ENCODE measurements around the gene BCL2. TPM values are rescaled to one million over a fixed set of nuclear protein-coding genes. Genes with fewer than 3 reads are reported as not detected.

BCL2 gene
- total RNA-seq, 1 experiment from 2014 or later, result 2.5 TPM

DNA sequence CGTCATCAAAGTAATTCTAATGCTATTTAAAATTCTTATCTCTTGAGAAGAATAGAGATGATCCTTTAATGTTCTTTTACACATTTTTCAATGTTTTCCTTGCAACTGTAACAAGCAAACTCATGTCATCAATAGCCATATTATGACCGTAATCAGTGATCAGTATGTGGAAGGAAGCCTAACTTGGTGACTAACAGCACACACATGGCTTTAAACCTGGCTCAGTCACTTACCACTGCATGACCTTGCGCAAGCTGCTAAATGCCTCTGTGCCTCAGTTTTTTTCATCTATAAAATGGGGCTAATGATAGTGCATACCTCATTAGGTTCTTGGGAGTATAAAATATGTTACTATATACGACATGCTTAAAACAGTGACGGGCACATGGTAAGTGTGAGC, 149.7 kb downstream of the BCL2 start:
- no TSS peak for BruUV-seq (replicated peaks)
- Histone ChIP-seq H2AFZ (ENCODE audit: low read depth, low read length, poor library complexity, severe bottlenecking) (no peak overlapping the region), H3K9me2 (ENCODE audit: insufficient read depth) (0 out of 2 replicates have a peak, but pooled peaks cover 3% of the 10 kb centered on the region), H3K9ac (ENCODE audit: low read length) (no peak overlapping the region), H3K4me2 (ENCODE audit: low read length) (no peak overlapping the region), H3K27ac (ENCODE audit: low read depth, low read length) (no peak overlapping the region), H3K36me3 (ENCODE audit: control insufficient read depth in 1 of 2, insufficient read depth in 2 of 2, low read length in 2 of 2) (no peaks in the 10 kb centered on the region), H3K79me2 (ENCODE audit: insufficient read depth, low read length) (no peaks in the 10 kb centered on the region), H3K4me3 (replicated peaks in 1 of 2; ENCODE audit: low read depth in 1 of 2, low read length in 2 of 2) (no peak overlapping the region), H3K9me3 (ENCODE audit: control insufficient read depth in 1 of 2, insufficient read depth in 1 of 2, low read depth in 1 of 2, low read length in 2 of 2) (no peaks in the 10 kb centered on the region), H3K4me1 (ENCODE audit: control insufficient read depth in 1 of 2, insufficient read depth in 2 of 2, low read length in 2 of 2) (no peaks in the 10 kb centered on the region), H4K20me1 (ENCODE audit: insufficient read depth) (no peaks in the 10 kb centered on the region), H3K27me3 (ENCODE audit: insufficient read depth, low read length) (no peaks in the 10 kb centered on the region)
- ATAC-seq, result no peak
- ChIA-PET CTCF (no interaction called here), POLR2A (no interaction called here), RAD21 (ENCODE audit: low non-redundant PET in 1 of 2, low total read pairs in 2 of 2, uncharacterized antibody in 2 of 2, unreplicated experiment in 2 of 2) (no interaction called here)
- intact Hi-C loops (cut with micrococcal nuclease), result no loop called here
- no peak for DNase-seq (ENCODE audit: low read depth, low spot score)
- no peak for TF ChIP-seq POLR2AphosphoS5 (IDR thresholded peaks at IDR 0.05; ENCODE audit: low read depth, low read length)
- TF ChIP-seq CBX3 (IDR thresholded peaks at IDR 0.05; ENCODE audit: low read depth), result no peak
- TF ChIP-seq, protein P1, sequence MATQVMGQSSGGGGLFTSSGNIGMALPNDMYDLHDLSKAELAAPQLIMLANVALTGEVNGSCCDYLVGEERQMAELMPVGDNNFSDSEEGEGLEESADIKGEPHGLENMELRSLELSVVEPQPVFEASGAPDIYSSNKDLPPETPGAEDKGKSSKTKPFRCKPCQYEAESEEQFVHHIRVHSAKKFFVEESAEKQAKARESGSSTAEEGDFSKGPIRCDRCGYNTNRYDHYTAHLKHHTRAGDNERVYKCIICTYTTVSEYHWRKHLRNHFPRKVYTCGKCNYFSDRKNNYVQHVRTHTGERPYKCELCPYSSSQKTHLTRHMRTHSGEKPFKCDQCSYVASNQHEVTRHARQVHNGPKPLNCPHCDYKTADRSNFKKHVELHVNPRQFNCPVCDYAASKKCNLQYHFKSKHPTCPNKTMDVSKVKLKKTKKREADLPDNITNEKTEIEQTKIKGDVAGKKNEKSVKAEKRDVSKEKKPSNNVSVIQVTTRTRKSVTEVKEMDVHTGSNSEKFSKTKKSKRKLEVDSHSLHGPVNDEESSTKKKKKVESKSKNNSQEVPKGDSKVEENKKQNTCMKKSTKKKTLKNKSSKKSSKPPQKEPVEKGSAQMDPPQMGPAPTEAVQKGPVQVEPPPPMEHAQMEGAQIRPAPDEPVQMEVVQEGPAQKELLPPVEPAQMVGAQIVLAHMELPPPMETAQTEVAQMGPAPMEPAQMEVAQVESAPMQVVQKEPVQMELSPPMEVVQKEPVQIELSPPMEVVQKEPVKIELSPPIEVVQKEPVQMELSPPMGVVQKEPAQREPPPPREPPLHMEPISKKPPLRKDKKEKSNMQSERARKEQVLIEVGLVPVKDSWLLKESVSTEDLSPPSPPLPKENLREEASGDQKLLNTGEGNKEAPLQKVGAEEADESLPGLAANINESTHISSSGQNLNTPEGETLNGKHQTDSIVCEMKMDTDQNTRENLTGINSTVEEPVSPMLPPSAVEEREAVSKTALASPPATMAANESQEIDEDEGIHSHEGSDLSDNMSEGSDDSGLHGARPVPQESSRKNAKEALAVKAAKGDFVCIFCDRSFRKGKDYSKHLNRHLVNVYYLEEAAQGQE (IDR thresholded peaks at IDR 0.05; ENCODE audit: low read depth), result no peak
- no peak for TF ChIP-seq SP1 (IDR thresholded peaks at IDR 0.05; ENCODE audit: low read depth)
- TF ChIP-seq EZH2phosphoT487 (IDR thresholded peaks at IDR 0.05; ENCODE audit: borderline replicate concordance), result no peak
- TF ChIP-seq TCF7L2 (IDR thresholded peaks at IDR 0.05; ENCODE audit: borderline replicate concordance, extremely low read depth, insufficient read depth, insufficient read length), result no peak
- TF ChIP-seq, protein P2, sequence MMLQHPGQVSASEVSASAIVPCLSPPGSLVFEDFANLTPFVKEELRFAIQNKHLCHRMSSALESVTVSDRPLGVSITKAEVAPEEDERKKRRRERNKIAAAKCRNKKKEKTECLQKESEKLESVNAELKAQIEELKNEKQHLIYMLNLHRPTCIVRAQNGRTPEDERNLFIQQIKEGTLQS (IDR thresholded peaks at IDR 0.05), result no peak
- no peak for TF ChIP-seq YY1 (IDR thresholded peaks at IDR 0.05; ENCODE audit: extremely low read depth, insufficient replicate concordance, low read depth, low read length)
- no peak for TF ChIP-seq SRF (IDR thresholded peaks at IDR 0.05; ENCODE audit: low read depth)
